H1 (cell line): ENCODE results near the gene GPSM1. TPM values are rescaled to one million over a fixed set of nuclear protein-coding genes. Genes with fewer than 3 reads are reported as not detected.

Source experiments
- CTCF ChIA-PET: fragments of 300-600 bp; sonication (Branson Sonifier 250); formaldehyde crosslinking; loops from one replicate; lab custom pipeline; 2021; ENCODE audit not compliant: partially characterized antibody; lab: Charles Lee
- POLR2A ChIA-PET: fragments of 300-600 bp; sonication (Branson Sonifier 250); formaldehyde crosslinking; loops from one replicate; lab custom pipeline; 2021; ENCODE audit warnings: inconsistent platforms; ENCODE audit not compliant: partially characterized antibody; lab: Charles Lee
- DNase-seq, 2 experiments: peaks; one replicate each; pipeline versions ENCODE4 v3.0.0 to v3.0.0-alpha.2; 2010 to 2022; ENCODE audit warnings: low spot score in 2 of 2, low read depth in 1 of 2, mixed read lengths in 1 of 2
- FAIRE-seq: peaks from 2 replicates; lab custom pipeline; 2011; peaks lifted over from hg19 to GRCh38; lab: Jason Lieb, UNC
- H2AFZ ChIP-seq: 2 replicates; pipeline ENCODE4 v1.8.1; 2012; ENCODE audit warnings: low read length, inconsistent platforms
- H2AK5ac ChIP-seq: 2 replicates; pipeline ENCODE4 v1.6.1; 2013; ENCODE audit warnings: low read depth, low read length
- H2BK120ac ChIP-seq: replicated peaks from 2 replicates; pipeline ENCODE3; 2013; ENCODE audit warnings: low read depth, low read length, inconsistent platforms
- H2BK12ac ChIP-seq: 2 replicates; pipeline ENCODE4 v1.6.1; 2013; ENCODE audit warnings: low read depth, low read length
- H2BK15ac ChIP-seq: 2 replicates; pipeline ENCODE4 v1.6.1; 2013; ENCODE audit warnings: low read length
- H2BK20ac ChIP-seq: 2 replicates; pipeline ENCODE4 v1.6.1; 2013; ENCODE audit warnings: low read length
- H2BK5ac ChIP-seq: 2 replicates; pipeline ENCODE4 v1.6.1; 2013; ENCODE audit warnings: low read depth, low read length
- H3K14ac ChIP-seq: 2 replicates; pipeline ENCODE4 v1.6.1; 2013; ENCODE audit warnings: inconsistent platforms; ENCODE audit not compliant: insufficient read length
- H3K18ac ChIP-seq: 2 replicates; pipeline ENCODE4 v1.6.1; 2013; ENCODE audit warnings: low read length; ENCODE audit errors: extremely low read depth
- H3K23ac ChIP-seq: 2 replicates; pipeline ENCODE4 v1.6.1; 2013; ENCODE audit warnings: inconsistent platforms; ENCODE audit not compliant: insufficient read length
- H3K23me2 ChIP-seq: 2 replicates; pipeline ENCODE4 v1.6.1; 2013; ENCODE audit warnings: low read depth, low read length
- H3K27ac ChIP-seq: 2 replicates; pipeline ENCODE4 v1.6.1; 2011; ENCODE audit warnings: low read depth, low read length, inconsistent platforms
- H3K27me3 ChIP-seq, 4 experiments: replicated peaks in 1 of 4; 1 replicate in 1 of 4; 2 replicates in 3 of 4; pipeline versions ENCODE4 v1.6.1 to v1.8.1; 2011 to 2013; ENCODE audit warnings: low read length in 3 of 4, mild to moderate bottlenecking in 3 of 4, inconsistent platforms in 2 of 4, mixed read lengths in 2 of 4, moderate library complexity in 1 of 4; ENCODE audit not compliant: control insufficient read depth in 3 of 4, insufficient read depth in 3 of 4; ENCODE audit errors: extremely low read depth in 1 of 4
- H3K36me3 ChIP-seq, 4 experiments: 2 replicates each; pipeline versions ENCODE4 v1.6.1 to v1.8.1; 2011 to 2013; ENCODE audit warnings: mild to moderate bottlenecking in 4 of 4, low read length in 3 of 4, moderate library complexity in 2 of 4, control low read depth in 1 of 4, inconsistent platforms in 1 of 4; ENCODE audit not compliant: insufficient read depth in 4 of 4, control insufficient read depth in 2 of 4
- H3K4ac ChIP-seq: replicated peaks from 2 replicates; pipeline ENCODE3; 2013; ENCODE audit warnings: low read length, low read depth, mixed read lengths, inconsistent platforms; ENCODE audit not compliant: insufficient read length
- H3K4me1 ChIP-seq, 4 experiments: replicated peaks in 1 of 4; 1 replicate in 1 of 4; 2 replicates in 3 of 4; pipeline versions ENCODE4 v1.6.1 to v1.8.1; 2011 to 2013; ENCODE audit warnings: low read length in 3 of 4, inconsistent platforms in 2 of 4, mixed read lengths in 1 of 4; ENCODE audit not compliant: insufficient read depth in 4 of 4, control insufficient read depth in 3 of 4
- H3K4me2 ChIP-seq, 2 experiments: 2 replicates each; pipeline versions ENCODE4 v1.6.1 to v1.8.1; 2011 to 2013; ENCODE audit warnings: low read depth in 2 of 2, low read length in 2 of 2, control low read depth in 1 of 2, inconsistent platforms in 1 of 2, mild to moderate bottlenecking in 1 of 2; ENCODE audit not compliant: insufficient read depth in 1 of 2
- H3K4me3 ChIP-seq, 4 experiments: fragments of 200-600, 300-600 bp in 1 of 4; sonication (generic), shearing (Covaris generic), sonication (Bioruptor Twin) in 1 of 4; 2 replicates each; pipeline versions ENCODE4 v1.5.1 to v1.8.1; 2011 to 2016; ENCODE audit warnings: low read length in 4 of 4, low read depth in 3 of 4, control low read depth in 2 of 4, inconsistent platforms in 2 of 4, mild to moderate bottlenecking in 2 of 4, mixed read lengths in 1 of 4, moderate library complexity in 1 of 4; ENCODE audit not compliant: insufficient read depth in 2 of 4; ENCODE audit errors: extremely low read depth in 1 of 4
- H3K56ac ChIP-seq: replicated peaks from 2 replicates; pipeline ENCODE3; 2013; ENCODE audit warnings: low read depth, mild to moderate bottlenecking, mixed read lengths, low read length, inconsistent platforms; ENCODE audit not compliant: insufficient read length
- H3K79me1 ChIP-seq: 2 replicates; pipeline ENCODE4 v1.6.1; 2013; ENCODE audit warnings: low read depth, low read length, control low read depth
- H3K79me2 ChIP-seq, 2 experiments: 2 replicates each; pipeline versions ENCODE4 v1.6.1 to v1.8.1; 2012 to 2013; ENCODE audit warnings: low read length in 2 of 2, mild to moderate bottlenecking in 2 of 2, inconsistent platforms in 1 of 2; ENCODE audit not compliant: insufficient read depth in 2 of 2, control insufficient read depth in 1 of 2
- H3K9ac ChIP-seq, 4 experiments: replicated peaks in 1 of 4; 1 replicate in 1 of 4; 2 replicates in 3 of 4; pipeline versions ENCODE4 v1.6.1 to v1.8.1; 2011 to 2013; ENCODE audit warnings: low read depth in 3 of 4, low read length in 3 of 4, control low read depth in 2 of 4, mild to moderate bottlenecking in 2 of 4, moderate library complexity in 2 of 4, inconsistent platforms in 1 of 4; ENCODE audit errors: extremely low read depth in 1 of 4
- H3K9me3 ChIP-seq, 2 experiments: 2 replicates each; pipeline versions ENCODE4 v1.6.1 to v1.8.1; 2012 to 2013; ENCODE audit warnings: mild to moderate bottlenecking in 2 of 2, moderate library complexity in 2 of 2, control low read depth in 1 of 2, inconsistent platforms in 1 of 2, low read depth in 1 of 2, low read length in 1 of 2, mixed read lengths in 1 of 2; ENCODE audit not compliant: insufficient read depth in 2 of 2
- H4K20me1 ChIP-seq, 2 experiments: replicated peaks in 1 of 2; 2 replicates each; pipeline versions ENCODE3 to v1.8.1; 2011 to 2013; ENCODE audit warnings: inconsistent platforms in 2 of 2, low read length in 2 of 2, mild to moderate bottlenecking in 1 of 2; ENCODE audit not compliant: insufficient read depth in 2 of 2, control insufficient read depth in 1 of 2
- H4K5ac ChIP-seq: 2 replicates; pipeline ENCODE4 v1.6.1; 2013; ENCODE audit warnings: low read length, low read depth, mixed read lengths, inconsistent platforms; ENCODE audit not compliant: insufficient read length
- H4K8ac ChIP-seq: 2 replicates; pipeline ENCODE4 v1.8.0; 2013; ENCODE audit warnings: mild to moderate bottlenecking, moderate library complexity, low read length, inconsistent platforms; ENCODE audit not compliant: insufficient read depth; ENCODE audit errors: extremely low read depth
- H4K91ac ChIP-seq: replicated peaks from 2 replicates; pipeline ENCODE3; 2013; ENCODE audit warnings: low read length, mixed read lengths, inconsistent platforms; ENCODE audit not compliant: insufficient read length
- CBX8 ChIP-seq: fragments of 300-800, 300-1000 bp; sonication (generic); IDR thresholded peaks from 2 replicates; pipeline ENCODE4 v1.7.1; 2016; ENCODE audit warnings: low read depth, low read length, borderline replicate concordance
- CREB1 ChIP-seq: IDR thresholded peaks from 2 replicates; pipeline ENCODE4 v1.6.1; 2012; ENCODE audit warnings: inconsistent platforms
- EGR1 ChIP-seq: IDR thresholded peaks from 2 replicates; pipeline ENCODE4 v1.6.1; 2011; ENCODE audit warnings: low read depth, low read length, borderline replicate concordance
- EP300 ChIP-seq, 2 experiments: IDR thresholded peaks; 1 replicate in 1 of 2; 2 replicates in 1 of 2; pipeline ENCODE4 v1.6.1; 2011 to 2012; ENCODE audit warnings: low read depth in 2 of 2, low read length in 2 of 2, mild to moderate bottlenecking in 2 of 2, borderline replicate concordance in 1 of 2, inconsistent platforms in 1 of 2, moderate library complexity in 1 of 2
- KDM1A ChIP-seq: fragments of 200-600, 300-600 bp; sonication (generic); IDR thresholded peaks from 2 replicates; pipeline ENCODE4 v1.7.1; 2016; ENCODE audit warnings: mild to moderate bottlenecking, low read length, borderline replicate concordance
- KDM5A ChIP-seq: fragments of 200-600 bp; IDR thresholded peaks from 2 replicates; pipeline ENCODE4 v1.7.1; 2012; ENCODE audit warnings: mild to moderate bottlenecking, low read length, inconsistent platforms, mixed read lengths
- RFX5 ChIP-seq: IDR thresholded peaks from 2 replicates; pipeline ENCODE4 v1.6.1; 2011; ENCODE audit warnings: low read depth, low read length, improper control_type of control experiment, borderline replicate concordance
- SAP30 ChIP-seq: fragments of 300-600 bp; sonication (generic); IDR thresholded peaks from 2 replicates; pipeline ENCODE4 v1.7.1; 2012; ENCODE audit warnings: low read length, moderate library complexity, mild to moderate bottlenecking, inconsistent platforms; ENCODE audit not compliant: insufficient read depth, insufficient replicate concordance
- WGBS, 2 experiments: shearing (Covaris generic) in 1 of 2; methylation state at CpG; one replicate each; pipeline versions ENCODE4 v1.1.6 to v1.1.7; 2013 to 2015; ENCODE audit warnings: low lambda C conversion rate in 2 of 2, mixed read lengths in 2 of 2, inconsistent platforms in 1 of 2, low coverage in 1 of 2, missing lambda C conversion rate in 1 of 2; ENCODE audit not compliant: insufficient replicate concordance in 2 of 2, insufficient coverage in 1 of 2, insufficient read length in 1 of 2; ENCODE audit errors: extremely low coverage in 1 of 2, missing lambda C conversion rate in 1 of 2; 5-methylcytosine and 5-hydroxymethylcytosine counted together
- polyA plus RNA-seq, 7 experiments: library from polyadenylated mRNA; depleted of rRNA in 3 of 7; stranded (reverse) in 5 of 7; unstranded in 2 of 7; fragments of >200 nt in 5 of 7; fragments of 200-250 nt in 2 of 7; gene quantifications; 1 replicate in 5 of 7; 2 replicates in 1 of 7; 4 replicates in 1 of 7; pipeline versions ENCODE4 v1.2.1 to v1.2.3, GENCODE V29; 2011 to 2013; ENCODE audit warnings: missing spikeins in 2 of 7, mixed read lengths in 2 of 7
- total RNA-seq: library from RNA; stranded (reverse); fragmentation: NEBNext Ultra II Directional; extraction: Animal tissue kit (Norgen Biotek cat#: 25700); gene quantifications from 2 replicates; pipeline ENCODE4 v1.2.1, GENCODE V29; 2021
- TF ChIP-seq, protein P1 (sequence below): IDR thresholded peaks from 2 replicates; pipeline ENCODE4 v1.6.1; 2011; ENCODE audit warnings: low read length, improper control_type of control experiment

Gene GPSM1
- total and polyA plus RNA-seq, 2 of the 8 experiments (the other 6 are each of a cell fraction or from before 2014, with no cell fraction given), result 12.8 to 18.0 TPM

DNA sequence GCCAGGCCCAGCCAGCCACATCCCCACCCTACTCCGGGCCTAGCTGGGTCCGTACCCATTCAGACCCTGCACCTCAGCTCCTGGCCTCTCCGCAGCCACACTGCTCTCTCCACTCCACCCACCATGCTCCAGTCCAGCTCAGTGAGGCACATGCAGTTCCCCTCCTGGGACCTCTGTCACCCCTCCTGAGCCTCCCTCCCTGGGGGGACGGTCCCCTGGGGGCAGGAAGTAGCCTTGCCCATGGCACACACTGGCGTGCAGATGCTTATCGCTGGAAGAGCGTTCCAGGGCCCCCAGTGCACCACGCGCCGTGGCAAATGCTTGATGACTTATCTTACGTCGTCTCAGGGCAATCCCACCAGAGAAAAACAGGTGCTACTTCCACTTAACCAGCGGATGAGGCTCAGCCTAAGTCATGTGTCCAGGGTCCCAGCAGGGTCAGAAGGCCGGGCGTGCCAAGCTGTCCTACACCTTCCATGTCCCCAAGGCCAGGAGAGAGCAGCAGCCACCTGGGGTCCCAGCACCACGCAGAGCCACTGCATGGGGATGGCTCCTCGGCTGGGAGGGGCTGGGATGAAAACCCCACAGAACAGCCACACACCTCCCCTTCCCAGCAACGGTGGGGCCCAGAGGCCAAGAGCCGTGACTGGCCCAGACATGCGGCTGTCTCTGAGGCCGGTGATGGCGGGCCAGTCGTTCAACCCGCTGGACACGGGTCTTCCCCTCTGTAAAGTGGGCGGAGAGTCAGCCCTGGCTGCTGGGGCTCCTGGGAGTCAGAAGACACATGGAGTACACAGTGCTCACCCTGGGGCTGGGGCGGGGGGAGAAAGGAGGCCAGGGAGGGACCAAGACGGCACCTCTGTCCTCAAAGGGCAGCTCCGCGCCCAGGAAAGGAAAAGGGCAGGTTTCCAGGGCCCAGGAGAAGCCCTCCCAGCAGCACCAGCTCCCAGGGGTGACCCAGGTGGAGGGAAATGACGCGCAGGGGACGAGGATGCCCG lies 20.8 kb upstream of the GPSM1 start:
- POLR2A ChIA-PET, result no interaction called here
- Histone ChIP-seq H4K8ac (peak overlapping the region; percentile 68; the same call in 1 of the 2 replicates), H3K18ac (no peak overlapping the region), H3K9ac (no peak overlapping the region), H3K36me3 (no peaks in the 10 kb centered on the region; a peak in 1 of 8 replicates), H2BK120ac (no peak overlapping the region), H3K4me3 (no peak overlapping the region), H2BK15ac (no peak overlapping the region; the same call in 1 of the 2 replicates), H3K79me1 (no peaks in the 10 kb centered on the region; the same call in 1 of the 2 replicates), H4K20me1 (peaks cover 0 to 20% of the 10 kb centered on the region in 2 experiments), H3K56ac (no peak overlapping the region), H3K79me2 (no peaks in the 10 kb centered on the region), H2BK12ac (peak overlapping the region; percentile 77; the same call in 1 of the 2 replicates), H3K23me2 (peaks cover 25% of the 10 kb centered on the region), H2AK5ac (peak overlapping the region; percentile 96; the same call in 1 of the 2 replicates), H4K91ac (no peak overlapping the region), H3K27me3 (no peaks in the 10 kb centered on the region; a peak in 1 of 7 replicates), H3K9me3 (no peaks in the 10 kb centered on the region), H2BK20ac (no peak overlapping the region), H3K23ac (no peak overlapping the region), H3K4me2 (no peak overlapping the region), H3K4me1 (no peaks in the 10 kb centered on the region; a peak in 1 of 7 replicates), H3K27ac (no peak overlapping the region), H4K5ac (no peak overlapping the region), H2BK5ac (0 out of 2 replicates have a peak overlapping the region, but pooled peaks have one; percentile 44), H3K14ac (no peak overlapping the region), H3K4ac (no peak overlapping the region), H2AFZ (no peak overlapping the region)
- WGBS, 2 experiments, result 83% methylated on average over 30 of the region's 34 CpGs; no CpG with 5 or more reads in 1 of the 2 experiments
- TF ChIP-seq CREB1 (no peak), KDM5A (no peak), EP300 (IDR thresholded peaks at IDR 0.05; ENCODE audit: borderline replicate concordance in 1 of 2, low read depth in 2 of 2, low read length in 2 of 2) (no peak), KDM1A (no peak), CBX8 (no peak), RFX5 (no peak), SAP30 (no peak), EGR1 (no peak)
- TF ChIP-seq, protein P1, sequence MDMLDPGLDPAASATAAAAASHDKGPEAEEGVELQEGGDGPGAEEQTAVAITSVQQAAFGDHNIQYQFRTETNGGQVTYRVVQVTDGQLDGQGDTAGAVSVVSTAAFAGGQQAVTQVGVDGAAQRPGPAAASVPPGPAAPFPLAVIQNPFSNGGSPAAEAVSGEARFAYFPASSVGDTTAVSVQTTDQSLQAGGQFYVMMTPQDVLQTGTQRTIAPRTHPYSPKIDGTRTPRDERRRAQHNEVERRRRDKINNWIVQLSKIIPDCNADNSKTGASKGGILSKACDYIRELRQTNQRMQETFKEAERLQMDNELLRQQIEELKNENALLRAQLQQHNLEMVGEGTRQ, result no peak
- no peak for FAIRE-seq
- DNase-seq, result no peak
- CTCF ChIA-PET, result interaction anchor here (1.2 to 2.0 kb wide), 2 partner anchors 17 to 128 kb away, joined by 3 to 8 read pairs; no protein-coding TSS in a partner anchor
